WERI-Rb-1 (cell line): ENCODE results near the gene DNHD1.

Experiments
- DNase-seq: peaks from one replicate; pipeline ENCODE4 v3.0.0-alpha.2; 2020
- H3K27ac ChIP-seq: fragments of 250-450 bp; sonication (Bioruptor Pico); 2 replicates; pipeline ENCODE4 v1.5.1; 2020; ENCODE audit warnings: mild to moderate bottlenecking, moderate library complexity
- H3K27me3 ChIP-seq: fragments of 250-450 bp; sonication (Bioruptor Pico); 2 replicates; pipeline ENCODE4 v1.5.1; 2021; ENCODE audit warnings: mild to moderate bottlenecking, low read depth, moderate library complexity; ENCODE audit not compliant: insufficient read depth, severe bottlenecking
- H3K36me3 ChIP-seq: fragments of 250-450 bp; sonication (Bioruptor Pico); 2 replicates; pipeline ENCODE4 v1.5.1; 2020; ENCODE audit warnings: mild to moderate bottlenecking, moderate library complexity
- H3K4me3 ChIP-seq: 2 replicates; pipeline ENCODE4 v1.5.1; 2011; ENCODE audit warnings: low read depth, mild to moderate bottlenecking, control low read depth, low read length
- H3K9me3 ChIP-seq: fragments of 250-450 bp; sonication (Bioruptor Pico); 2 replicates; pipeline ENCODE4 v1.5.1; 2021; ENCODE audit warnings: mild to moderate bottlenecking, moderate library complexity; ENCODE audit not compliant: severe bottlenecking
- TF ChIP-seq, protein P1 (sequence below): IDR thresholded peaks from 2 replicates; pipeline ENCODE4 v1.5.1; 2011; ENCODE audit warnings: low read depth, mild to moderate bottlenecking, control low read depth, inconsistent platforms, low read length

DNHD1 gene

DNA sequence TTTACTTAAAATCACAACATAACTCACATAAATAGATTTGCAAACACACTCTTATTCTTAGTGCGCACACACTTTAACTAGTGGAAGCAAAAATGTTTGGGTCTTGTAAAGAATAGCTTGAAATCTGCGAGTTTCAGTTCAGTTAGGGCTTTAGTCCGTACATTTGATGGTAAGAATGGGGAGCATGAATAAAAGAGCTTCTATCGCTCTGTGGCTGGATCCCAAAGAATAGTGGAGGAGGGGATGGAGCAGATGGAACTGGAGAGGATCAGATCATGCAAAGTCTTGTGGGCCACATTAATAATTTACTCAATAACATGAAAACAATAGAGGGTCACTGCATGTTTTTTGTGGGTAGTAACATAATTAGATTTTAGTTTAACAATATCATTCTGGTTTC, 44.3 kb downstream of the DNHD1 start:
- no peak overlapping the region for H3K27ac ChIP-seq
- TF ChIP-seq, protein P1, sequence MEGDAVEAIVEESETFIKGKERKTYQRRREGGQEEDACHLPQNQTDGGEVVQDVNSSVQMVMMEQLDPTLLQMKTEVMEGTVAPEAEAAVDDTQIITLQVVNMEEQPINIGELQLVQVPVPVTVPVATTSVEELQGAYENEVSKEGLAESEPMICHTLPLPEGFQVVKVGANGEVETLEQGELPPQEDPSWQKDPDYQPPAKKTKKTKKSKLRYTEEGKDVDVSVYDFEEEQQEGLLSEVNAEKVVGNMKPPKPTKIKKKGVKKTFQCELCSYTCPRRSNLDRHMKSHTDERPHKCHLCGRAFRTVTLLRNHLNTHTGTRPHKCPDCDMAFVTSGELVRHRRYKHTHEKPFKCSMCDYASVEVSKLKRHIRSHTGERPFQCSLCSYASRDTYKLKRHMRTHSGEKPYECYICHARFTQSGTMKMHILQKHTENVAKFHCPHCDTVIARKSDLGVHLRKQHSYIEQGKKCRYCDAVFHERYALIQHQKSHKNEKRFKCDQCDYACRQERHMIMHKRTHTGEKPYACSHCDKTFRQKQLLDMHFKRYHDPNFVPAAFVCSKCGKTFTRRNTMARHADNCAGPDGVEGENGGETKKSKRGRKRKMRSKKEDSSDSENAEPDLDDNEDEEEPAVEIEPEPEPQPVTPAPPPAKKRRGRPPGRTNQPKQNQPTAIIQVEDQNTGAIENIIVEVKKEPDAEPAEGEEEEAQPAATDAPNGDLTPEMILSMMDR: no peak
- H3K9me3 ChIP-seq: no peaks in the 10 kb centered on the region
- no peaks in the 10 kb centered on the region for H3K36me3 ChIP-seq
- no peak for DNase-seq
- no peak overlapping the region for H3K4me3 ChIP-seq
- H3K27me3 ChIP-seq: no peaks in the 10 kb centered on the region

DNA sequence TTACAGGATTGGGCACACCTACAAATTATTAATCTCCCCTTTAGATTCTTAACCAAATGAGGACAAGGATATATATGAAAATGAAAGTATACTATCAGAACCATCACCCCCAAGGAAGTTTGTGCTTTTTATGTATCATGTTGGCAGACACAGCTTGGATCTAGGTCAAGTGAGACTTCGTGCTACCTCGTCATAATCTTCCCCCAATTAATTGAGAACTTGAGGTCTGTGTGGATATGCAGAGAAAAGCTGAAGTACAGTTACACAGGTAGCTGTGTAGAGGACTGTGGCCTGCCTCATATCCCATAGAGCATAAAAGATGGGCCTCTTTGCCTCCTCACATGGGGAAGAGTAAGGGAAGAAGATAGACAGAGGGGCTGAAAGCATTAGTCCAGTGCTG, 45.6 kb downstream of the DNHD1 start:
- Histone ChIP-seq H3K36me3 (no peaks in the 10 kb centered on the region), H3K4me3 (no peak overlapping the region), H3K9me3 (no peaks in the 10 kb centered on the region), H3K27me3 (no peaks in the 10 kb centered on the region), H3K27ac (no peak overlapping the region)
- DNase-seq: no peak
- TF ChIP-seq, protein P1: no peak

DNA sequence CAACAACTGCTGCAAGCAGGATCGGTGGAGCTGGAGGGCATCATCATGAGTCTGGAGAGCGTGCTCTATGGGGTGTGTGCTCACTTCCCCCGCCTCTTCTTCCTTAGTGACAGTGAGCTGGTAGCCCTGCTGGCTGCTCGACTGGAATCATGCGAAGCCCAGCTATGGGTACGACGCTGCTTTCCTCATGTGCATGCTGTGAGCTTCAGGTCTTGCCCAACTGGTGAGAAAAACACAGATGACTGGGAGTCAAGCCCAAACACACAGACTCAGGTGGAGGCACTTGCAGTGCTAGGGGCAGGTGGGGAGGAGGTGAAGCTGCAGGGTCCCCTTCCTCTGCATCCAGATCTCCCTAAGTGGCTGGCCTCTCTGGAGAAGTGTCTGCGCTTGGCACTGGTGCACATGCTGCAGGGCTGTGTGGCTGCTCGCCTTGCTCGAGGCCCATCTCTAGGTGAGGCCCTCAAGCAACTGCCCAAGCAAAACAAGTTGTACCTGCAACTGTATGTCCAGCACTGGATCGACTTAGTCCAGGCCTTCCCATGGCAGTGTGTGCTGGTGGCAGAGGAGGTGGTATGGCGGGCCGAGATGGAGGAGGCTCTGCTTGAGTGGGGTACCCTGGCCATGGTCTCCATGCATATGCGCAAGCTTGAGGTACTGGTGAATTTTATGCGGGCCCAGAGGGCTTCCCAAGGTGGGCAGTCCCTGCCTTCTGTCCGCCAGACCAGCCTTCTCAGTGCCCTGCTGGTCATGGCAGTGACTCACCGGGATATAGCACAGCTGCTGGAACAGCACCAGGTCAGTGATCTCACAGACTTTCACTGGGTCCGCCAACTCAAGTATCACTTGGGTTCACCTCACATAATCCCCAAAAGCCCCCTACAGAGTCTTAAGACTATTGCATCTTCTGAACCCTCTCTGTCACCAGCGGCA, 48.1 kb downstream of the DNHD1 start:
- Histone ChIP-seq H3K36me3 (no peaks in the 10 kb centered on the region), H3K9me3 (no peaks in the 10 kb centered on the region), H3K27me3 (no peaks in the 10 kb centered on the region), H3K27ac (no peak overlapping the region), H3K4me3 (no peak overlapping the region)
- TF ChIP-seq, protein P1: no peak
- DNase-seq: no peak

DNA sequence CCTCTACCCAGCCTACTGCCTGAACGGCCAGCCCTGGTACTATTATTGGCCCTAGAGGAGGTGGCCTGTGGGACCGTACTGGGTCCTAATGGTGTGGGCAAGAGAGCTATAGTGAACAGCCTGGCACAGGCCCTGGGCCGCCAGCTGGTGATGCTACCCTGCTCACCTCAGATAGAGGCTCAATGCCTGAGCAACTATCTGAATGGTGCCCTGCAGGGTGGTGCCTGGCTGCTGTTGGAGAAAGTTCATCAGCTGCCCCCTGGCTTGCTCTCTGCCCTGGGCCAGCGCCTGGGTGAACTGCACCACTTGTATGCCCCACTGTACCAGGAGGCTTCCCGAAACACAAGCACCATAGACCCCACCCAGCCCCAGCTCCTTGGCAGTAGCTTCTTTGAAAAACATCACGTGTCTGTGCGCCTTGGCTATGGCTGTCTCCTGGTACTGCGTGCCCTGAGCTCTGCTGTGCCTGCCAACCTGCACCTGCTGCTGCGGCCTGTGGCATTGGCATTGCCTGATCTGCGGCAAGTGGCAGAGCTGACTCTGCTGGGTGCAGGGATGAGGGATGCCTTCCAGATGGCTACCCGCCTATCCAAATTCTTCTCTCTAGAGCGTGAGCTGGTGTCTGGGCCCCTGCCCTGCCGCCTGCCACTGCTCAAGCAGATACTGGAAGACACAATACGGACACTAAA, 49.0 kb downstream of the DNHD1 start:
- Histone ChIP-seq H3K9me3 (no peaks in the 10 kb centered on the region), H3K27ac (no peak overlapping the region), H3K36me3 (no peaks in the 10 kb centered on the region), H3K27me3 (no peaks in the 10 kb centered on the region), H3K4me3 (no peak overlapping the region)
- TF ChIP-seq, protein P1: no peak
- DNase-seq: no peak

DNA sequence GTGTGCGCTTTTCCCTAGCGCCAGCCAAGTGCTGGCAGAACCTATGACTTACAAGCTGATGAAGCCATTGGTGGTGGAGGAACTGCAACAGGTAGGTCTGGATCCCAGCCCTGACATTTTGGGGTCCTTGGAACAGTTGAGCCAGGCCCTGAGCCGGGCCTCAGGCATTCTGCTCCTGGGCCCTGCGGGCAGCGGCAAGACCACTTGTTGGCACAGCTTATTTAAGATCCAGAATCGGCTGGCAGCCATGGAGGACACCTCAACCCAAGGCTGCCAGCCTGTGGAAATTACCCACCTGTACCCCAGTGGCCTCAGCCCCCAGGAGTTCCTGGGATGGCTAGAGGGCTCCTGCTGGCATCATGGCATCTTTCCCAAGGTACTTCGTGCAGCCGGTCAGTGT, 49.7 kb downstream of the DNHD1 start:
- no peaks in the 10 kb centered on the region for H3K9me3 ChIP-seq
- TF ChIP-seq, protein P1: no peak
- H3K36me3 ChIP-seq: no peaks in the 10 kb centered on the region
- no peak overlapping the region for H3K27ac ChIP-seq
- H3K4me3 ChIP-seq: no peak overlapping the region
- no peaks in the 10 kb centered on the region for H3K27me3 ChIP-seq
- DNase-seq: no peak
